Nephron progenitor cell (in vitro differentiated cells): Measurements from ENCODE around the gene KDM4F.
"Not testable (repeated sequence)": the region's sequence is repeated elsewhere in the genome, so short reads cannot be mapped to it uniquely, and the experiment has no call there.

Experiments
- DNase-seq: peaks from one replicate; pipeline ENCODE4 v3.0.0; 2021
- H3K27ac Mint-ChIP-seq: 2 replicates; pipeline ENCODE4 v1.8.0; 2021; ENCODE audit warnings: mild to moderate bottlenecking, moderate library complexity, mixed read lengths
- H3K27me3 Mint-ChIP-seq: 2 replicates; pipeline ENCODE4 v1.8.0; 2021; ENCODE audit warnings: mild to moderate bottlenecking, low read depth, mixed read lengths; ENCODE audit not compliant: poor library complexity
- H3K36me3 Mint-ChIP-seq: 2 replicates; pipeline ENCODE4 v1.8.0; 2021; ENCODE audit warnings: low read depth, mixed read lengths
- H3K4me1 Mint-ChIP-seq: 2 replicates; pipeline ENCODE4 v1.8.0; 2021; ENCODE audit warnings: mixed read lengths
- H3K4me3 Mint-ChIP-seq: 2 replicates; pipeline ENCODE4 v1.8.0; 2021; ENCODE audit warnings: mild to moderate bottlenecking, moderate library complexity, mixed read lengths
- H3K9me3 Mint-ChIP-seq: 2 replicates; pipeline ENCODE4 v1.8.0; 2021; ENCODE audit warnings: mild to moderate bottlenecking, moderate library complexity, mixed read lengths
- CTCF ChIP-seq: fragments of 200-600 bp; sonication (generic); IDR thresholded peaks from 2 replicates; pipeline ENCODE4 v1.5.0; 2021; ENCODE audit warnings: antibody characterized with exemption

KDM4F gene

DNA sequence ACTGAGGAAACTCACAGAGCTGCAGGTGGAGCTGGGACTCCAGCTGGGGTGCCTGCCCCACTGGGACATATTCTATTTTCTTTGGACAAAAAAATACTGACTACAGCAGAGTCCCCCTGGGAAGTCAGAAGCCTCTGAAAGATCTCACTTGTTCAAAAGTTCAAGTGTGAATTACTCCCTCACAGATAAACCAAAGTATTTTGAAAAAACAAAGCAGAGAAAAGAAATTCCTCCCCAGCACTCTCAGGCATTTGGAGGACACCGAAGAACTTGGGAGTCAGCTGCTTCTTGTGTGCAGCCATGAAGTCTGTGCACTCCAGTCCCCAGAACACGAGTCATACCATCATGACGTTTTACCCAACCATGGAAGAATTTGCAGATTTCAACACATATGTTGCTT lies at the start of gene KDM4F:
KDM4F (plus strand) TSS at position 301 of the 400 bp plus-strand sequence.
- peaks cover 26% of the 10 kb centered on the region for H3K27me3 Mint-ChIP-seq
- not testable (repeated sequence) for DNase-seq, H3K9me3 Mint-ChIP-seq, H3K4me1 Mint-ChIP-seq, H3K4me3 Mint-ChIP-seq, H3K36me3 Mint-ChIP-seq, H3K27ac Mint-ChIP-seq

GRCh38 chr11:95003716-95004115 lies 45.5 kb upstream of the KDM4F start:
- no peak overlapping the region for H3K27ac Mint-ChIP-seq
- peaks cover 17% of the 10 kb centered on the region for H3K27me3 Mint-ChIP-seq
- peaks cover 16% of the 10 kb centered on the region for H3K9me3 Mint-ChIP-seq
- H3K4me3 Mint-ChIP-seq: no peak overlapping the region
- TF ChIP-seq CTCF: no peak
- H3K4me1 Mint-ChIP-seq: no peaks in the 10 kb centered on the region
- no peak for DNase-seq
- peaks cover 18% of the 10 kb centered on the region for H3K36me3 Mint-ChIP-seq

GRCh38 chr11:95005642-95006041 lies 43.6 kb upstream of the KDM4F start:
- DNase-seq: no peak
- no peak overlapping the region for H3K4me3 Mint-ChIP-seq
- H3K9me3 Mint-ChIP-seq: peaks cover 22% of the 10 kb centered on the region
- H3K27me3 Mint-ChIP-seq: peaks cover 26% of the 10 kb centered on the region
- no peaks in the 10 kb centered on the region for H3K4me1 Mint-ChIP-seq
- TF ChIP-seq CTCF: no peak
- H3K36me3 Mint-ChIP-seq: no peaks in the 10 kb centered on the region
- H3K27ac Mint-ChIP-seq: no peak overlapping the region

GRCh38 chr11:95011376-95011775 lies 37.8 kb upstream of the KDM4F start:
- H3K36me3 Mint-ChIP-seq: no peaks in the 10 kb centered on the region
- H3K27ac Mint-ChIP-seq: no peak overlapping the region
- DNase-seq: no peak
- H3K4me1 Mint-ChIP-seq: peaks cover 3% of the 10 kb centered on the region
- peaks cover 23% of the 10 kb centered on the region for H3K27me3 Mint-ChIP-seq
- no peak overlapping the region for H3K4me3 Mint-ChIP-seq
- no peak for TF ChIP-seq CTCF
- peaks cover 22% of the 10 kb centered on the region for H3K9me3 Mint-ChIP-seq

DNA sequence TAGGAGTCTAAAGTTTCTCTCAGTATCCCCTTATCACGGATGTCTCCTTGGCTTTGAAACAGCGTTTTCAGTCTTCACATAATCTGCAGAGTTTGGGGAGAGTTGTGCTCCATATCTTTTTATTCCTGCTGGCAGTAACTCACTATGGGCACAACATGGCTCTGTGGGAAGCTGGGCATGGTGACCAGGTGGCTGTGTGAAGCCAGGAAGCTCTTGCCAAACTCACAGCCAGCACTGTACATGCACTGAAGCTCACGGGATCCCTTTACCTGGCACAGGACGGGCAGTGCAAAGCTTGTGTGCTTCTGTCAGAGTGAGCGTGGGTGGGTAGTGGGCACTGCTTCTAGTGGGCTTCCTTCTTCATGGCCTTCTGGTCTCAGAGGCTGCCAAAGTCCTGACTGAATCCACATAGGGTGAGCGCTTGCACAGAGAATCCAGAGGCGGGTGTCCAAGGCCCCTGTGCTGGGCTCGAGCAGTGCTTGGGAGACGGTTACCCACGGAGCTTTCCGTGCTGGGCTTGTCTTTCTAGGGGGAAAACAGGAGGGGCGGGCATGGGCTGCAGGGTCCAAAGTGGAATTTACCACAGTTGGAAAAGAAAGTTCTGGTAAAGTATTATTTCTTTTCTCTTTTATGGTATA lies 34.9 kb upstream of the KDM4F start:
- TF ChIP-seq CTCF: no peak
- Mint-ChIP-seq H3K9me3 (peaks cover under 1% of the 10 kb centered on the region), H3K27ac (no peak overlapping the region), H3K4me3 (no peak overlapping the region), H3K27me3 (peaks cover 8% of the 10 kb centered on the region), H3K4me1 (peaks cover 6% of the 10 kb centered on the region), H3K36me3 (no peaks in the 10 kb centered on the region)
- no peak for DNase-seq

DNA sequence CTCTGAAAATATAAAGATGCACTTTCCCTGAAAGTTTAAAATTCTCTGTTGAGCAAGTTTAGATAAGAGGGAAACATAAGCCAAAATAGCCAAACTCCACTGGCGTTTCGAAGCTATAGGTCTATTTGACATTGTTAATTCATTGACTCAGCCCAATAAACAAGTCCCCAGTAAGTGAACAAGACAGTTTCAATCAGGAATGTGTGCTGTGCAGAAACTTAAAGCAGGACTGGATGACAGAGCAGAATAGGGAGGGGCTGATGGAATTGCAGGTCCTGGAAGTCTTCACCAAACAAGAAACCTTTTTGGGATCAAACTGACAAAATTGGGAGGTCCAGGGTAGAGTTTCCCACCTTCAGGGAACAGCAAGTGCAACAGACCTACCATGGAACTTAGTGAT lies 33.1 kb upstream of the KDM4F start:
- Mint-ChIP-seq H3K36me3 (no peaks in the 10 kb centered on the region), H3K4me3 (no peak overlapping the region), H3K4me1 (peaks cover 6% of the 10 kb centered on the region), H3K27me3 (no peaks in the 10 kb centered on the region), H3K9me3 (no peaks in the 10 kb centered on the region), H3K27ac (peak overlapping the region; percentile 24)
- DNase-seq: no peak
- TF ChIP-seq CTCF: no peak

DNA sequence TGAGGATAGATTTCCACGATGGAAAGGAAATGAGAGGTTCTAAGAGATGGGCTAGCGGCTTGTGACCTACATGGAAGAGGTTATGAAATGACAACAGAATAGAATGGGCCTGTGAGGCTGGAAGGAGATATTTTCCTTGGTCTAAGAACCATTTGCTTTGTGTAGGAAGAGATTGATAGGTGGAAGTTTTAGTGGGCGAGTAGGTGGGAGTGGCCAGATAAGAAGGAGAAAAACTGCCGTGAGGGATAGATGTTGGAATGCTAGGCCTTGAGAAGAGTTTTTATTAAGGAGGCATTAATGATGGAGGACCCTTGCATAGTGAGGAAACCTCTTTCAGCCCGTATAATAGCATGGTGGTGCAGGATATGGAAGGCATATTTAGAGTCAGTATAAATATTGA lies 27.8 kb upstream of the KDM4F start:
- H3K27ac Mint-ChIP-seq, H3K4me1 Mint-ChIP-seq, DNase-seq, H3K4me3 Mint-ChIP-seq, H3K9me3 Mint-ChIP-seq, H3K27me3 Mint-ChIP-seq, H3K36me3 Mint-ChIP-seq: not testable (repeated sequence)
